HepG2 (cell line): ENCODE measurements around the gene MSANTD1. TPM values are rescaled to one million over a fixed set of nuclear protein-coding genes. Genes with fewer than 3 reads are reported as not detected.

Source experiments
- BCL6 ChIP-seq: IDR thresholded peaks from 2 replicates; pipeline ENCODE4 v1.6.1; 2016; ENCODE audit warnings: missing genetic modification reagents, missing compliant biosample characterization
- CCAR2 ChIP-seq: fragments of 200-400 bp; formaldehyde crosslinking; optimal IDR thresholded peaks from 2 replicates; pipeline ENCODE3; 2018; ENCODE audit warnings: low read depth, mild to moderate bottlenecking, low read length, moderate library complexity
- DR1 ChIP-seq: sonication (generic); formaldehyde crosslinking; IDR thresholded peaks from 2 replicates; pipeline ENCODE4 v1.8.0; 2021; ENCODE audit warnings: mild to moderate bottlenecking, missing genetic modification reagents, inconsistent platforms
- FOSL2 ChIP-seq: sonication (generic); formaldehyde crosslinking; IDR thresholded peaks from 2 replicates; pipeline ENCODE4 v1.4.0; 2020; ENCODE audit warnings: missing genetic modification reagents
- HDAC6 ChIP-seq: fragments of 200-600 bp; sonication (generic); IDR thresholded peaks from 2 replicates; pipeline ENCODE4 v1.7.0; 2017; ENCODE audit warnings: mild to moderate bottlenecking, antibody characterized with exemption, low read length, low read depth
- KDM2A ChIP-seq: sonication (generic); formaldehyde crosslinking; IDR thresholded peaks from 2 replicates; pipeline ENCODE4 v1.4.0; 2020; ENCODE audit warnings: low read depth, missing genetic modification reagents, borderline replicate concordance
- NFATC3 ChIP-seq: sonication (generic); formaldehyde crosslinking; IDR thresholded peaks from 2 replicates; pipeline ENCODE4 v1.5.1; 2020; ENCODE audit warnings: mild to moderate bottlenecking, missing genetic modification reagents
- NFIB ChIP-seq: sonication (generic); formaldehyde crosslinking; IDR thresholded peaks from 2 replicates; pipeline ENCODE4 v1.9.0; 2021; ENCODE audit warnings: missing genetic modification reagents, mild to moderate bottlenecking, borderline replicate concordance
- PCBP1 ChIP-seq: fragments of 200-400 bp; formaldehyde crosslinking; IDR thresholded peaks from 2 replicates; pipeline ENCODE4 v1.6.1; 2017; ENCODE audit warnings: mild to moderate bottlenecking, low read depth, low read length, borderline replicate concordance
- RXRA ChIP-seq: sonication (generic); formaldehyde crosslinking; IDR thresholded peaks from 2 replicates; pipeline ENCODE4 v1.5.1; 2020; ENCODE audit warnings: missing genetic modification reagents
- SOX6 ChIP-seq, 2 experiments: fragments of 450-650 bp in 1 of 2; sonication (generic) in 1 of 2; formaldehyde crosslinking in 1 of 2; IDR thresholded peaks; 2 replicates each; pipeline versions ENCODE4 v1.4.0 to v1.6.1; 2017 to 2020; ENCODE audit warnings: antibody characterized with exemption in 1 of 2, mild to moderate bottlenecking in 1 of 2, missing genetic modification reagents in 1 of 2
- TMF1 ChIP-seq: sonication (generic); formaldehyde crosslinking; IDR thresholded peaks from 2 replicates; pipeline ENCODE4 v1.8.1; 2022; ENCODE audit warnings: low read depth, missing genetic modification reagents
- ZFP36L2 ChIP-seq: sonication (generic); formaldehyde crosslinking; IDR thresholded peaks from 2 replicates; pipeline ENCODE4 v1.4.0; 2020; ENCODE audit warnings: missing genetic modification reagents
- ZMYM2 ChIP-seq: sonication (generic); formaldehyde crosslinking; IDR thresholded peaks from 2 replicates; pipeline ENCODE4 v1.8.0; 2022; ENCODE audit warnings: mild to moderate bottlenecking, missing genetic modification reagents
- ZNF34 ChIP-seq: sonication (generic); formaldehyde crosslinking; IDR thresholded peaks from 2 replicates; pipeline ENCODE4 v1.4.0; 2020; ENCODE audit warnings: mild to moderate bottlenecking, missing genetic modification reagents, borderline replicate concordance
- ZNF510 ChIP-seq: sonication (generic); formaldehyde crosslinking; IDR thresholded peaks from 2 replicates; pipeline ENCODE4 v1.4.0; 2020; ENCODE audit warnings: low read depth, mild to moderate bottlenecking, missing genetic modification reagents
- ZNF781 ChIP-seq: sonication (generic); formaldehyde crosslinking; IDR thresholded peaks from 2 replicates; pipeline ENCODE4 v1.5.1; 2020; ENCODE audit warnings: borderline replicate concordance, mild to moderate bottlenecking, missing genetic modification reagents; ENCODE audit errors: not compliant biosample characterization
- ZNF792 ChIP-seq: IDR thresholded peaks from 2 replicates; pipeline ENCODE4 v1.6.1; 2016
- ZSCAN9 ChIP-seq: IDR thresholded peaks from 2 replicates; pipeline ENCODE4 v1.6.1; 2016; ENCODE audit warnings: borderline replicate concordance
- polyA plus RNA-seq, 8 experiments: library from polyadenylated mRNA; depleted of rRNA in 3 of 8; stranded (reverse) in 7 of 8; unstranded in 1 of 8; fragments of >200 nt; fragmentation: Illumina TruSeq in 4 of 8; extraction: Trizol in 4 of 8; gene quantifications; 2 replicates each; pipeline versions ENCODE4 v1.2.1 to v1.2.3, GENCODE V29; 2011 to 2016; ENCODE audit warnings: low read depth in 4 of 8, missing spikeins in 1 of 8, mixed read lengths in 1 of 8; ENCODE audit not compliant: insufficient read depth in 1 of 8
- total RNA-seq, 5 experiments: library from RNA; depleted of rRNA; stranded (reverse); fragments of >200 nt; fragmentation: Illumina TruSeq; extraction: Trizol; gene quantifications; 2 replicates each; pipeline ENCODE4 v1.2.3, GENCODE V29; 2016; ENCODE audit warnings: low read depth in 1 of 5
- TF ChIP-seq, protein P1 (sequence below): sonication (generic); formaldehyde crosslinking; IDR thresholded peaks from 2 replicates; pipeline ENCODE4 v1.5.0; 2020; ENCODE audit warnings: missing genetic modification reagents, mild to moderate bottlenecking, borderline replicate concordance
- TF ChIP-seq, protein P2 (sequence below): sonication (generic); IDR thresholded peaks from 2 replicates; pipeline ENCODE4 v1.6.1; 2016; ENCODE audit warnings: low read depth, borderline replicate concordance
- TF ChIP-seq, protein P3 (sequence below): sonication (generic); formaldehyde crosslinking; IDR thresholded peaks from 2 replicates; pipeline ENCODE4 v1.4.0; 2020; ENCODE audit warnings: missing genetic modification reagents, borderline replicate concordance
- TF ChIP-seq, protein P4 (sequence below): sonication (generic); formaldehyde crosslinking; IDR thresholded peaks from 2 replicates; pipeline ENCODE4 v1.5.0; 2020; ENCODE audit warnings: mild to moderate bottlenecking, missing genetic modification reagents, borderline replicate concordance

MSANTD1 gene
- total and polyA plus RNA-seq, 2 of the 13 experiments (the other 11 are each of a cell fraction or from before 2014, with no cell fraction given): 0.22 to 0.40 TPM

DNA sequence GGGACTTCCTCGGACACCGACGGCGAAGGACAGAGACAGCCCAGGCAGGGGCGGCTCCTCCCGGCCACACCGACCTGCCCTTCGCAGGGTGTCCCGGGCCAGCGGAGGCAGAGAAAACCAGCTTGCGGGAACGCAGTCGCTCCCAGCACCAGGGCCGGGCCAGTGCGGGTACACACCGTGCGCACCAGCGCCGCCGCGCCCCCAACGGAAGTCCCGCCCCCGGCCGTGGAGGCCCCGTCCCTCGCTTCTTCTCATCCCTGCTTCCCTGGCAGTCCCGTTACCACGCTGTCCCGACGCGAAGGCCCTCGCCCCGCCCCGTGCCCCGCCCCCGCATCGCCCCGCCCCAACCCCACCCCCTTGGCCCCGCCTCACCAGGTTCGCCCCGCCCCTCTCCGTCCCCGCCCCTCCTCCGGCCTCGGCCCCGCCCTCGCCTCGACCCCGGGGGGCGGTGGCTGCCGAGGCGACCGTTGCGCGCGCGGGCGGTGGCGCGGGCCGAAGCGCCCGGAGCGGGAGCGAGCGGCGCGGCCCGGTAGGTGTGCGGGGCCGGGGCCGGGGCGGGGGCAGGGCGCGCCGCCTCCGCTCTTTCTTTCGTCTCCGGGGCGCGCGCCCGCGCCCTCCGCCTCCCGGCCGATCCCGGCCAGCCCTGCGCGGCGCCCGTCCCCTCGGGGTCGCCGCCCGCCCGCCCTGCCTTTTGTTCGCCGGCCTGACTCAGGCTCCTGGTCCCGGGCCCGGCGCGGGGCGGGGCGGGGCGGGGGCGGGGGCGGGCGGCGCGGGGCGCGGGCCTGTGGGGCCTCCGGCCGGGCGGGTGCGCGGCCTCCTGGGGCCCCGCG is 43.8 kb downstream of the MSANTD1 start, which contains the start of gene RGS12 (continued):
- no peak for TF ChIP-seq ZNF781 (CRISPR knock-in tag)
- no peak for TF ChIP-seq DR1 (CRISPR knock-in tag)
- TF ChIP-seq, protein P1, sequence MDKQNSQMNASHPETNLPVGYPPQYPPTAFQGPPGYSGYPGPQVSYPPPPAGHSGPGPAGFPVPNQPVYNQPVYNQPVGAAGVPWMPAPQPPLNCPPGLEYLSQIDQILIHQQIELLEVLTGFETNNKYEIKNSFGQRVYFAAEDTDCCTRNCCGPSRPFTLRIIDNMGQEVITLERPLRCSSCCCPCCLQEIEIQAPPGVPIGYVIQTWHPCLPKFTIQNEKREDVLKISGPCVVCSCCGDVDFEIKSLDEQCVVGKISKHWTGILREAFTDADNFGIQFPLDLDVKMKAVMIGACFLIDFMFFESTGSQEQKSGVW (CRISPR knock-in tag): no peak
- no peak for TF ChIP-seq PCBP1
- no peak for TF ChIP-seq ZFP36L2 (CRISPR knock-in tag)
- TF ChIP-seq TMF1 (CRISPR knock-in tag): no peak
- TF ChIP-seq NFATC3 (CRISPR knock-in tag): no peak
- TF ChIP-seq RXRA: 0 out of 2 replicates have a peak, but pooled peaks have one; percentile 29
- TF ChIP-seq, protein P2, sequence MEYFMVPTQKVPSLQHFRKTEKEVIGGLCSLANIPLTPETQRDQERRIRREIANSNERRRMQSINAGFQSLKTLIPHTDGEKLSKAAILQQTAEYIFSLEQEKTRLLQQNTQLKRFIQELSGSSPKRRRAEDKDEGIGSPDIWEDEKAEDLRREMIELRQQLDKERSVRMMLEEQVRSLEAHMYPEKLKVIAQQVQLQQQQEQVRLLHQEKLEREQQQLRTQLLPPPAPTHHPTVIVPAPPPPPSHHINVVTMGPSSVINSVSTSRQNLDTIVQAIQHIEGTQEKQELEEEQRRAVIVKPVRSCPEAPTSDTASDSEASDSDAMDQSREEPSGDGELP: no peak
- TF ChIP-seq CCAR2: no peak
- no peak for TF ChIP-seq SOX6 (IDR thresholded peaks at IDR 0.05)
- TF ChIP-seq SOX6 (CRISPR knock-in tag; IDR thresholded peaks at IDR 0.05): peak; percentile 58
- TF ChIP-seq ZSCAN9 (CRISPR knock-in tag): no peak
- no peak for TF ChIP-seq HDAC6
- TF ChIP-seq, protein P3, sequence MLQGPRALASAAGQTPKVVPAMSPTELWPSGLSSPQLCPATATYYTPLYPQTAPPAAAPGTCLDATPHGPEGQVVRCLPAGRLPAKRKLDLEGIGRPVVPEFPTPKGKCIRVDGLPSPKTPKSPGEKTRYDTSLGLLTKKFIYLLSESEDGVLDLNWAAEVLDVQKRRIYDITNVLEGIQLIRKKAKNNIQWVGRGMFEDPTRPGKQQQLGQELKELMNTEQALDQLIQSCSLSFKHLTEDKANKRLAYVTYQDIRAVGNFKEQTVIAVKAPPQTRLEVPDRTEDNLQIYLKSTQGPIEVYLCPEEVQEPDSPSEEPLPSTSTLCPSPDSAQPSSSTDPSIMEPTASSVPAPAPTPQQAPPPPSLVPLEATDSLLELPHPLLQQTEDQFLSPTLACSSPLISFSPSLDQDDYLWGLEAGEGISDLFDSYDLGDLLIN (CRISPR knock-in tag): no peak
- TF ChIP-seq BCL6 (CRISPR knock-in tag): no peak
- TF ChIP-seq ZNF34 (CRISPR knock-in tag): 0 out of 2 replicates have a peak, but pooled peaks have one; percentile 17
- TF ChIP-seq, protein P4, sequence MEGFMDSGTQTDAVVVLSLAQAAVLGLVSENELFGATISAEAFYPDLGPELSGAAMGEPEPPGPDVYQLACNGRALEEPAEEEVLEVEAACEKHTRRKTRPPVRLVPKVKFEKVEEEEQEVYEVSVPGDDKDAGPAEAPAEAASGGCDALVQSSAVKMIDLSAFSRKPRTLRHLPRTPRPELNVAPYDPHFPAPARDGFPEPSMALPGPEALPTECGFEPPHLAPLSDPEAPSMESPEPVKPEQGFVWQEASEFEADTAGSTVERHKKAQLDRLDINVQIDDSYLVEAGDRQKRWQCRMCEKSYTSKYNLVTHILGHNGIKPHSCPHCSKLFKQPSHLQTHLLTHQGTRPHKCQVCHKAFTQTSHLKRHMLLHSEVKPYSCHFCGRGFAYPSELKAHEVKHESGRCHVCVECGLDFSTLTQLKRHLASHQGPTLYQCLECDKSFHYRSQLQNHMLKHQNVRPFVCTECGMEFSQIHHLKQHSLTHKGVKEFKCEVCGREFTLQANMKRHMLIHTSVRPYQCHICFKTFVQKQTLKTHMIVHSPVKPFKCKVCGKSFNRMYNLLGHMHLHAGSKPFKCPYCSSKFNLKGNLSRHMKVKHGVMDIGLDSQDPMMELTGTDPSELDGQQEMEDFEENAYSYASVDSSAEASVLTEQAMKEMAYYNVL (CRISPR knock-in tag): 0 out of 2 replicates have a peak, but pooled peaks have one; percentile 57
- TF ChIP-seq ZNF792 (CRISPR knock-in tag): no peak
- no peak for TF ChIP-seq NFIB (CRISPR knock-in tag)
- no peak for TF ChIP-seq FOSL2 (CRISPR knock-in tag)
- TF ChIP-seq KDM2A: peak; percentile 88
- TF ChIP-seq ZNF510 (CRISPR knock-in tag): no peak
- TF ChIP-seq ZMYM2 (CRISPR knock-in tag): no peak
